Measurements from ENCODE around the gene ZBTB11. TPM values are rescaled to one million over a fixed set of nuclear protein-coding genes. Genes with fewer than 3 reads are reported as not detected.
"Not testable (repeated sequence)": the region's sequence is repeated elsewhere in the genome, so short reads cannot be mapped to it uniquely, and the experiment has no call there.

Gene ZBTB11
- total RNA-seq, 1 donor from 2014 or later, result 27.6 TPM

DNA sequence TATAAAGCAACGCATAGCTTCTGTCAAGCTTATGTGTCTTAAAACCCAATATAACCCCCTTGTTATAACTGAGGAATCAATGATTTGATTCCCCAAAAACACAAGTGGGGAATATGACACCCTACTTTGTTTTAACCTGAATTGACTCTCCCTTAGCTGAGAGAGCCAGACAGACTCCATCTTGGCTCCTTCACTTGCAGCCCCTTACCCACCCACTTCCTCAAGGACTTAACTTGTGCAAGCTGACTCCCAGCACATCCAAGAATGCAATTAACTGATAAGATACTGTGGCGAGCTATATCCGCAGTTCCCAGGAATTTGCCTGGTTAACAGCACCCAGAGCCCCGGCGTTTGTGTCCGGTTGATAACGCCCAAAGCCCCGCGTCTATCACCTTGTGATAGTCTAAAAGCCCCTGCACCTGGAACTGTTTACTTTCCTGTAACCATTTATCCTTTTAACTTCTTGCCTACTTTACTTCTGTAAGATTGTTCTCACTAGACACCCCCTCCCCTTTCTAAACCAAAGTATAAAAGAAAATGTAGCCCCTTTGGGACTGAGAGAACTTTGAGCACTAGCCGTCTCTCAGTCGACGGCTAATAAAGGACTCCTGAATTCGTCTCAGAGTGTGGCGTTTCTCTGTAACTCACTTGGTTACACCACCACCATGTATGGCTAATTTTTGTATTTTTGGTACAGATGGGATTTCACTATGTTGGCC lies 35.4 kb downstream of the ZBTB11 start:
- not testable (repeated sequence) for DNase-seq

DNA sequence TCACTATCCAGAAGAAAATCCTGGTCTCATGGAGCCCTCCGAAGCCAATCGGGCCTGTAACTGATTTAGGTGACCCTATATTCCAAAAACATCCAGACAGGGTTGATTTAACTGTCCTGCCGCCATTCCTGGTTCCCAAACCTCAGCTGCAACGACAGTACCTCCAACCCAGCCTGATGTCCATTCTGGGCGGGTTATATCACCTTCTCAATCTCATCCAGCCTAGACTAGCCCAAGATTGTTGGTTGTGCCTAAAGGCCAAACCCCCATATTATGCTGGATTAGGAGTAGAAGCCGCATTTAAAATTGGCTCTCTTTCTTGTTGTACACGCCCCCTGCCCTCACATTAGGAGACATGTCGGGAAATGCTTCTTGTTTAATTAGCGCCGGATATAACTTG lies 36.7 kb downstream of the ZBTB11 start:
- DNase-seq, result no peak

DNA sequence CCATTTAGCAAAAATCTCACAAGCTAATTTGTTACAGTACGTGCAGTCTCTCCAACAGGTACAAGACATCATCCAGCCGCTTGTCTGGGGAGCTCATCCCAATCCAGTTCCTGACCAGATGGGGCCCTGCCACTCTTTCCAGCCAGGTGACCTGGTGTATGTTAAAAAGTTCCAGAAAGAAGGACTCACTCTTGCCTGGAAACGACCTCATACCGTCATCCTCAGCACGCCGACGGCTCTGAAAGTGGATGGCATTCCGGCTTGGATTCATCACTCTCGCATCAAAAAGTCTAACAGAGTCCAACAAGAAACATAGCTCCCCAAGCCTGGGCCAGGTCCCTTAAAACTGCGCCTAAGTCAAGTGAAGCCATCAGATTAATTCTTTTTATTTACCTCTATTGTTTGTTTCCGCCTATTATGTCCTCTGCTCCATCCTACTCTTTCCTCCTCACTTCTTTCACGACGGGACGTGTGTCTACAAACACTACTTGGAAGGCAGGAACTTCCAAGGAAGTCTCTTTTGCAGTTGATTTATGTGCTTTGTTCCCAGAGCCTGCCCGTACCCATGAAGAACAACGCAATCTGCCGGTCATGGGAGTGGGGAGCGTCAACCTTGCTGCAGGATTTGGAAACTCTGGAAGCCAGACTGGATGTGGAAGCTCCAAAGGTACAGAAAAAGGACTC lies 37.5 kb downstream of the ZBTB11 start:
- no peak for DNase-seq

- peak; percentile 11 for DNase-seq
Measured at GRCh38 chr3:101638261-101638745, 38.6 kb downstream of the ZBTB11 start.

GRCh38 chr3:101637451-101637850 lies 39.5 kb downstream of the ZBTB11 start:
- DNase-seq, result no peak

GRCh38 chr3:101635954-101636798 lies 40.8 kb downstream of the ZBTB11 start:
- DNase-seq, result peak; percentile 69

GRCh38 chr3:101635345-101635744 lies 41.6 kb downstream of the ZBTB11 start:
- DNase-seq, result no peak

DNA sequence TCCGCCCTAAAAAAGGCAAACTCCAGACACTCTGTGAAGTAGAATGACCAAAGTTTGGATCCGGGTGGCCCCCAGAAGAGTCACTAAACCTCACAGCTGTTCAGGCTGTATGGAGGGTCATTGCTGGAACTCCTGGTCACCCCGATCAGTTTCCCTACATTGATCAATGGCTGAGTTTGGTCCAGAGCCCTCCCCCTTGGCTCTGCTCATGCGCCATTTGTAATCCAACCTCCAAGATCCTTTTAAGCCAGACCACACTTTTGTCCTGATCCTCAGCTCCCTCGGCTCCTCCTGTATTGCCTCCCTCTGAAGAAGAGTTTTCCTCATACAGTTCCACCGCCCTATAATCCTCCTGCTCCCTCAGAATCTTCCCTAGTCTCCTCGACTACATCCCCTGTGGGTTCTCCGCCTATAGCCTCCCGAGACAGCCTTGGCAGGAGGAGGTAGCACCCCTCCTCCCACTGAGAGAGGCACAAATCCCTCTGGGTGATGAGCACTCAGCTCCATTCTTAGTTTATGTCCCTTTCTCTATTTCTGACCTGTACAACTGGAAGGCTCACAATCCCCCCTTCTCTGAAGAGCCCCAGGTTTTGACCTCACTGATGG lies 42.2 kb downstream of the ZBTB11 start:
- no peak for DNase-seq

- DNase-seq, result no peak
Measured at GRCh38 chr3:101633186-101633585, 43.7 kb downstream of the ZBTB11 start.

DNA sequence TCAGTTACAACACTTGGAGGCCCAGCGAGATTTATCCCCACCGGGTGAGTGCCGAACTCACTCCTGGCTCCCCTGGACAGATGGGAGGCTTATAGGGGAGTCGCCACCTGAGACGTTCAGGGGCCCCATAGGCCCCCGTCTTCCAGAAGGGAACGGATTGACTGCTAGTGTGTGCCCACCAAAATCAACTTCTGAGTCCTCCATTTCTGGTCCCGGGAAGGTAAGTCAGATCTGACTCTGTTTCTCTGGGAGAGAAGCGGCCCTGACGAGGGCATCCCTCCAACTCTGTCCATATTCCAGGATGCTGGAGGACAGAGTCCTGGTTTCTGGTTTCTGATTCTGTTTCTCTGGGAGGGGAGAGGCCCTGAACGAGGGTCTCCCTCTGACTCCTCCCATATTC lies 44.3 kb downstream of the ZBTB11 start:
- no peak for DNase-seq

- not testable (repeated sequence) for DNase-seq
Measured at GRCh38 chr3:101631959-101632358, 45.0 kb downstream of the ZBTB11 start.

GRCh38 chr3:101631098-101631796 lies 45.7 kb downstream of the ZBTB11 start:
- DNase-seq, result no peak

GRCh38 chr3:101629219-101629618 lies 47.7 kb downstream of the ZBTB11 start:
- DNase-seq, result no peak

- no peak for DNase-seq
Measured at GRCh38 chr3:101625879-101626278, 51.1 kb downstream of the ZBTB11 start.

DNA sequence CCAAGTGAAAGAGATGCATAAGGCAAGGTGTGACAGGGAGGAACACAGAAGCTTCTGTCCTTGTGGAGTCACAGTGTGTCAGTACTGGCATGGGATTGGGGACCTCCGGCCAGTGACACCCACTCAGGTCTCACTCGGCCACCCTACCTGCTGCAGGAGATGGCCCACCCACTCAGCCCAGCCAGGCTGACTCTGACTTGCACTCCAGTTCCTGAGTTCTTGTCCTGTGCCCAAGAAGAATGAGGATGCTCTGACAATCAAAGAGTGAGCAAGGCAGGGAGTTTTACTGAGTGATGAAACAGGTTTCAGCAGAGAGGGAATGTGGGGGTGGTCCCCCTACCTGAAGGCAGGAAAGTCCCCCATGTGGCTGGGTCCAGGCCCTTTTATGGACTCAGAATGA lies 52.1 kb downstream of the ZBTB11 start:
- DNase-seq, result no peak

- no peak for DNase-seq
Measured at GRCh38 chr3:101623656-101624055, 53.3 kb downstream of the ZBTB11 start.

DNA sequence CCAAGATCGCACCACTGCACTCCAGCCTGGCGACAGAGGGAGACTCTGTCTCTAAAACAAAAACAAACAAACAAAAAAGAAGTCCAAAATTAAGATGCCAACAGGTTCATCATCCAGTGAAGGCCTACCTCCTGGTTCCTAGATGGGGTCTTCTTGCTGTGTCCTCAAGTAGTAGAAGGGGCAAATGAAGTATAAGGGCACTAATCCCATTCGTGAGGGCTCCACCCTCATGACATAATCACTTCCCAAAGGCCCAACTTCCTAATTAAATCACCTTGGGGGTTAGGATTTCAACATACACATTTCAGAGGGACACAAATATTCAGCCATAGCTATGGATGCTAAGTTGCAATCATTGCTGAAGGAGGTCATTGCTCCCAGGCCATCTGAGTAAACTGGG lies 57.2 kb downstream of the ZBTB11 start:
- no peak for DNase-seq

- DNase-seq, result no peak
Measured at GRCh38 chr3:101618726-101619125, 58.2 kb downstream of the ZBTB11 start.

- no peak for DNase-seq
Measured at GRCh38 chr3:101617478-101617877, 59.5 kb downstream of the ZBTB11 start.

DNA sequence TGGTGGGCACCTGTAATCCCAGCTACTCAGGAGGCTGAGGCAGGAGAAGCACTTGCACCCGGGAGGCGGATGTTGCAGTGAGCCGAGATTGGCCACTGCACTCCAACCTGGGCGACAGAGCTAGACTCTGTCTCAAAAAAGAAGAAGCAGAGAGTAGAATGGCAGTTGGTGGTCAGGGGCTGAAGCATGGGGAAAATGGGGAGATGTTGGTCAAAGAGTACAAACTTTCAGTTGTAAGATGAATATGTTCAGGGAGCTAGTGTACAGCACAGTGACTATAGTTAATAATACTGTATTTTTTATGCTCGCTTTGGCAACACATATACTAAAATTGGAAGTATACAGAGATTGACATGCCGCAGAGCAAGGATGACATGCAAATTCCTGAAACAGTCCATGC lies 61.4 kb downstream of the ZBTB11 start:
- DNase-seq, result no peak

- DNase-seq, result not testable (repeated sequence)
Measured at GRCh38 chr3:101613014-101613413, 63.9 kb downstream of the ZBTB11 start.

- DNase-seq, result no peak
Measured at GRCh38 chr3:101611023-101611422, 65.9 kb downstream of the ZBTB11 start.
